COLO829 (cell line): ENCODE data around the gene PFN1.

Experiments
- DNase-seq: peaks from one replicate; pipeline ENCODE4 v3.0.0; 2012; ENCODE audit warnings: low spot score

Gene PFN1

DNA sequence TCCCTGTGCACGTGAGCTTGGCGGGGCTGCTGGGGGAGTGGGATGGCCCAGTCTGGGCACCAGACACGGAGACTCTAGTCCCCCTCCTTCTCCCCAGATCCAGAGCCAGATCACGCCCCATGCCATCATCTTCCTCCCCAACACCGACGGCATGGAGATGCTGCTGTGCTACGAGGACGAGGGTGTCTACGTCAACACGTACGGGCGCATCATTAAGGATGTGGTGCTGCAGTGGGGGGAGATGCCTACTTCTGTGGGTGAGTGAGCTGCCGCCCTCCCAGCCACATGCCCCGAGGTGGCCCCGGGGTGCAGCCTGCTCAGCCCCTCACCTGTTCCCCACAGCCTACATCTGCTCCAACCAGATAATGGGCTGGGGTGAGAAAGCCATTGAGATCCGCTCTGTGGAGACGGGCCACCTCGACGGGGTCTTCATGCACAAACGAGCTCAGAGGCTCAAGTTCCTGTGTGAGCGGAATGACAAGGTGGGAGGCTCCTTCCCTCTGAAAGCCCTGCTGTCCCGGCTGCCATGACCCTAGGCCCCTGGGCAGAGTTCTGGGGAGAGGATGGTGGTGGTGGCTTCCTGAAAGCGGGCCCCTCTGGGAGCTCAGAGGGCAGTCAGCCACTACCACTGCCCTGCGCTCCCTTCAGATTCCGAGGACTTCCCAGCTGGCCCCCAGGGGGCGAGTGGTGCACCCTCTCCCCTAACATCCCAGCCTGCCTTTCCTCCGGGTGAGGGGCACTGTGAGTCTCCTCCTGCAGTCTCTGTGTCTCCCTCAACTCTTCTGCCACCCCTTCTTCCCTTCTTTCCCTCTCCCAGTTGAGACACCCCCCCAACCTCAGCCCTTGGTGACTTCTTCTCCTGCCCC is 51.8 kb downstream of the PFN1 start:
- DNase-seq, result no peak

DNA sequence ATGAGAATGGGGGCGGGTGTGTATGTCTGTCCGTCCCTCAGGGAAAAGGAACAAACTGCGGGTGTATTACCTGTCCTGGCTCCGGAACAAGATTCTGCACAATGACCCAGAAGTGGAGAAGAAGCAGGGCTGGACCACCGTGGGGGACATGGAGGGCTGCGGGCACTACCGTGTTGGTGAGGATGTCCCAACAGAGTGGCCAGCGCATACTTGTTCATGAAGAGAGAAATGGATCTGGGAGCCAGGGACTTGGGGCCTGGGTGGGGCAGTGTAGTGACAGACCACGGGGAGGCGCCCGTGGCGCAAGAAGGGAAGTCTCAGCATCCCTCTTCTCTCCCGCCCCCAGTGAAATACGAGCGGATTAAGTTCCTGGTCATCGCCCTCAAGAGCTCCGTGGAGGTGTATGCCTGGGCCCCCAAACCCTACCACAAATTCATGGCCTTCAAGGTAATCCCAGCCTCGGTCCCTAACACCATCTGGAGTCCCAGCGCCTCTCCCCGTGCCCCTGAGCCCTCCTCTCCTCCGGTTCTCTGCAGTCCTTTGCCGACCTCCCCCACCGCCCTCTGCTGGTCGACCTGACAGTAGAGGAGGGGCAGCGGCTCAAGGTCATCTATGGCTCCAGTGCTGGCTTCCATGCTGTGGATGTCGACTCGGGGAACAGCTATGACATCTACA is 52.5 kb downstream of the PFN1 start:
- no peak for DNase-seq
